NCI-H460 (cell line): ENCODE measurements around the gene MFN1. TPM values are rescaled to one million over a fixed set of nuclear protein-coding genes. Genes with fewer than 3 reads are reported as not detected.

ENCODE experiments used
- DNase-seq: peaks from one replicate; pipeline ENCODE4 v3.0.0-alpha.2; 2016; ENCODE audit warnings: low read depth; ENCODE audit errors: extremely low read depth
- total RNA-seq: library from RNA; depleted of rRNA; stranded (reverse); fragments of >200 nt; shearing (Covaris generic); gene quantifications from 2 replicates; pipeline ENCODE4 v1.2.3, GENCODE V29; 2014; rRNA removed

MFN1 gene
- total RNA-seq, 1 experiment from 2014 or later = 42.4 TPM

- DNase-seq = no peak
Observed at GRCh38 chr3:179425075-179425474, 77.6 kb downstream of the MFN1 start.

DNA sequence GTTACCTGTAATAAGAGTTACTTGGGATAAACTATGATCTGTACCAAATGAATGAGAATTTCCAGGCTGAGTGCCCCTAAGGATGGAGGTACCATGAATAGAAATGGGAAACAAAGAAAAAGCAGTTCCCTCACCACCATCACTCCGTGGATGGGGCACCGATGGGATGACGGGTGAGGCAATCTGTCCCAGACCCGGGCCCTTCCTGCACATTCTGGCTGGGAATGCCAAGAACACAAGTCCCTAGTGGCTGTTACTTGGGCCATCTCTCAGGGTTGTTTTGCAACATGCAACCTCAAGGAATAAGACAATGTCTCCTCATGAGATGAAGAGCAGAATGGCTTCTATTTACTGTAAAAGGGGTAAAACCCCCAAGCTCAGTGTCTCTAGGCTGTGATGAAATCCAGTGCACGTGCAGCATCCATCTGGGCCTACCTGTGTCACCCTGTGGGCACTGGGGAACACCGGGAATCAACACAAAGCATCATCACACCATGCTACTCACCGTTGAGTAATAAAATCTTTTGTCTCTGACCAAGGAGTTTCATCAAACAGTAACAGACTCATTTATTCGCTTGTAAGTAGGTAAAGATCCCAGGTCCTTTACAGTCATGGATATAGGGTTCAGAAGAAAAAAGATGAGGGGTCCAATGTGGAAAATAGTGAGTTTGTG is 81.5 kb downstream of the MFN1 start:
- no peak for DNase-seq

DNA sequence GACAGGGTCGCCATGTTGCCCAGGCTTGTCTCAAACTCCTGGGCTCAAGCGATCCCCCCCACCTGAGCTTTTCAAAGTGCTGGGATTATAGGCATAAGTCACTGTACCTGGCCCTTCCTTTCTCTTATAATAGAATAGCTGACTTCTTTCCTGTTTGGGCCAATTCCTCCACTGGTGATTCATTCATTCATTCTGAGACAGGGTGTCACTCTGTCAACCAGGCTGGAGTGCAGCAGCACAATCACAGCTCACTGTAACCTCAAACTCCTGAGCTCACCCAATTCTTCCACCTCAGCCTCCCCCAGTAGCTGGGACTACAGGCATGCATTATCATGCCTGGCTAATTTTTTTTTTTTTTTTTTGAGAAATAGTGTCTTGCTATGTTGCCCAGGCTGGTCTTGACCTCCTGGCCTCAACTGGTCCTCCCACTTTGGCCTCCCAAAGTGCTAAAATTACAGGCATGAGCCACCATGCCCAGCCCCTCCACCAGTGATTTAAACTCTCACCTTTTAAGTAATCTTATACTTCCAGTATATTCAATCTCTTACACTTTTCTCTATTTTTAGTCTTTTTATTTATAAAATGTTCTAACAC is 82.9 kb downstream of the MFN1 start:
- no peak for DNase-seq

GRCh38 chr3:179432021-179432420 is 84.5 kb downstream of the MFN1 start:
- no peak for DNase-seq

DNA sequence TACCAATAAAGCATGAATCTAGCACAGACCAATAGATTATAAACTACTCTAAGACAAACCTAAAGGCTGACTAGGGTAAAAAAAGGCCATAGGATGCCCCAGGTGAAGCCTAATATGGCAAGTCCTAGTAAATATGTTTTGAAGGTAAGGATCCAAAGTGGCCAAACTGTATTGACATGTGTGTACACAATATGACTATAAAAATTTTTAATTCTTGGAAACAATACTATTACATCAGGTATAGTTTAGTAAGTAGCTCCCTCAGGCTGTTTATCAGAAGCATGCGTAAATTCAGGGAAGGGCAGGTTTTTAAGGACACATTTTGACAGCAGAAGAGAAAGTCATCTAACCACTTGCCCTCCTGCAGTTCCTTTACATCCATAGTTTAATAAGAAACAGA is 84.9 kb downstream of the MFN1 start:
- DNase-seq = no peak

DNA sequence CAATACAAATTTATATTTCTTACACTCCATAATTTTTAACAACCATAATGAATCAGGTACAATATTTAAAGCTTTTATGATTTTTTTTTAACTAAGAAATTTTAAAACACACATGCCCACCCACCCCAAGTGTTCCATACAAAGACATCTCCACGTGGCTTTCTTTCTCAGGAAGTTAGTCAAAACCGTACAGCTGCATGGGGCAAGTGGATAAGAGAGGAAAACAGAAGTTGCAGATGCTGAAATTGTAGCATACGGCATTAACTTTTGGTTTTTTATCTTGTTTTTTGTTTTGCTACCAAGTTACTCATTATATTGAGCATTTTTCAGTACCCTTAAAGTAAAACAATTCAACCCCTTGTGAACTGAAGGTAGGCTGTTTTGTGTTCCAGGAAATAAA is 89.0 kb downstream of the MFN1 start:
- DNase-seq = no peak

- no peak for DNase-seq
Observed at GRCh38 chr3:179438841-179439240, 91.3 kb downstream of the MFN1 start.

Other genes starting within 250 kb of the MFN1 start
- gene PIK3CA, start 199.4 kb upstream of the MFN1 start, total RNA-seq = 10.5 and 13.4 TPM in 2 replicates
- gene KCNMB3, start 96.6 kb upstream of the MFN1 start, total RNA-seq = 0.92 and 1.9 TPM in 2 replicates
- gene ZNF639, start 24.7 kb upstream of the MFN1 start, total RNA-seq = 49.0 and 51.0 TPM in 2 replicates
- 20.5 and 21.6 TPM in 2 replicates for gene GNB4, start 103.8 kb downstream of the MFN1 start, total RNA-seq
- gene ACTL6A, start 215.2 kb downstream of the MFN1 start, total RNA-seq = 77.9 and 85.0 TPM in 2 replicates